HG03432 (cell line): ENCODE results near the gene PLSCR4.

ENCODE experiments used
- ATAC-seq: cut with Tn5 transposase; IDR thresholded peaks from one replicate; pipeline ENCODE4 v1.9.1; 2021; ENCODE audit warnings: mild to moderate bottlenecking, moderate library complexity; ENCODE audit not compliant: unreplicated experiment

Gene PLSCR4

GRCh38 chr3:146196789-146197188 is 54.1 kb downstream of the PLSCR4 start:
- no peak for ATAC-seq

GRCh38 chr3:146195605-146196004 is 55.3 kb downstream of the PLSCR4 start:
- ATAC-seq: no peak

DNA sequence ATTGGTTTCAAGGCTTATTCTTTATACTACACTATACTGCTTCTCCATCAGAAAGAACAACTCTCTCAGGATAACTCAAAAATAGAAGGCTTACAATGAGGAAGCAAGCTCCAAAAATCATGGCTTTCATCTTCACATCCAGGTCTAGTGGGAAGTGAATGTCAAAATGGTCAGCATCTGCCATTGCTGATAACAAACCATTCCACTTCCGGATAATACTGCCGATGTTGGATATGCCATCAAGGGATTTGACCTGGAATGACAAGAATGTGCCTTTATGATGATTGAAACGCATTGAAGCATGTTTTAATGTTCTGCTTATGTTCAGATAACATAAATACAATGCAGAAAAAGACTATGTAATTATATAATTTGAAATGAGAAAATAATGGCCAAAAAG is 55.9 kb downstream of the PLSCR4 start:
- no peak for ATAC-seq

DNA sequence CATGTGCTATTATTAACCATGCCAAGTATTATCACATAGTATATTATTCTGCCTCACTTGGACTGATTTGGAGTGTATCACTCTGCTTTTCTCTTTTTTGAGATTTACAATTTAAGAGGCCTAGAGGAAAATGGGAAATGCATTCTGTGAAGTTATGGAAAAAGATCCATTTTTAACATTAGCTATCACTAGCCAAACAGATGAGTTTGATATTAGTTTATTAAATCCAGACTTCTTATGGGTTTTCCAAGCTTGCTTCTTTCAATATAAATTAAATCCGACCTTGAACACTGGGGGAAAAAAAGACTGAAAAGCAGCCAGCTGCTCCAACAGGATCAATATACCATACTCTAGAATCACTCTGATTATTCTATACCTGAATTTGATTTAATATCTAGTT is 59.9 kb downstream of the PLSCR4 start:
- ATAC-seq: no peak

- ATAC-seq: peak; percentile 96
Observed at GRCh38 chr3:146189519-146190173, 61.3 kb downstream of the PLSCR4 start.

GRCh38 chr3:146187334-146187950 is 63.5 kb downstream of the PLSCR4 start:
- no peak for ATAC-seq

DNA sequence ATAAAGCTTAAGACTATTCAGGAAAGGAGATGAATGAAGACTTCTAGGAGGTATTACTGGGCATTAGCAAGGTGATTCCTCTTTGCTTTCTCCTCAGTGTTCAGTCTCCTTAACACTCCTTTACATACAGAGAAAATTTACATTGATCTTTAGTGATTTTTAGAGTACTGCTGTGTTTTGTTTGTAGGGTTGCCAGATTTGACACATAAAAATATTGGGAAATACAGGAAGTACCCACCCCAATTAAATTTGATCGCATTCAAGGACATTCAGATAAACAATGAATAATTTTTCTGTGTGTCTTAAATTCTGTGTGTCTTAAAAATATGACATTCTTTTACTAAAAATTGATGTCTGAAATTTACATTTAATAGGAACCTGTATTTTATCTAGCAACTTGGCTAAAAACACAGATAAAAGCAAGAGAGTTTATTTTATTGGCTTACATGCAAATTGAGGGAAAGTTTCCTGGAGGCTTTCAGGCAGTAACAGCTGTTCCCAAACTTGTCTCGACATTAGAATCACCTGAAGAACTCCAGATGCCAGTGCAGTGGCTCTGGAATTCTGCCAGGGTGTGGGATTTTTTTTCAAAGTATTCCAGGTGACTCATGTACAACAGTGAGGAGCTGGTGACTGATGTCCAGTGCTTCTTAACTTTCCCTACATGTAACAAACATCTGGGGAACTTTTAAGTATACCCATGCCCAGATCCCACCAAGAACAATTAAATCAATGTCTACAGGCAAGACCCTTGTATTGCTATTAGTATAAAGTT is 66.5 kb downstream of the PLSCR4 start:
- ATAC-seq: no peak

DNA sequence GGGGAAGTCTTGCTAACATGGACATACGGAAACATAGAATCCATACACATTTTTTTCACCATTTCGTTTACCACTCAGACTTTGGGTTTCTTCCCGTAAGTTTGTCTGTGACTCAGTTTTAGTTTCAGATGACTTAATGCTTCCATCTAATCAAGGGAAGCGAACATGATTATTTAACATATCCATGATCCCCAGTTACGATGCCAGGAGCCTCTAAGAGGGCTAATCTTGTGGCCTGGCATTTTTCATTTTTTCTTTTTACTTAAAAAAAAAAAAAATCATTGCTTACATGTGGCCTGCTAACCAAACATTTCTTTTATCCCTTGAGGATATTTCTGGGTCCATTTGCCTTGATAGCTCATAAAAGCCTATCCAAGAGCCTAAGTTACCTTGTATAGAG is 69.7 kb downstream of the PLSCR4 start:
- no peak for ATAC-seq

- no peak for ATAC-seq
Observed at GRCh38 chr3:146180376-146180775, 70.5 kb downstream of the PLSCR4 start.

DNA sequence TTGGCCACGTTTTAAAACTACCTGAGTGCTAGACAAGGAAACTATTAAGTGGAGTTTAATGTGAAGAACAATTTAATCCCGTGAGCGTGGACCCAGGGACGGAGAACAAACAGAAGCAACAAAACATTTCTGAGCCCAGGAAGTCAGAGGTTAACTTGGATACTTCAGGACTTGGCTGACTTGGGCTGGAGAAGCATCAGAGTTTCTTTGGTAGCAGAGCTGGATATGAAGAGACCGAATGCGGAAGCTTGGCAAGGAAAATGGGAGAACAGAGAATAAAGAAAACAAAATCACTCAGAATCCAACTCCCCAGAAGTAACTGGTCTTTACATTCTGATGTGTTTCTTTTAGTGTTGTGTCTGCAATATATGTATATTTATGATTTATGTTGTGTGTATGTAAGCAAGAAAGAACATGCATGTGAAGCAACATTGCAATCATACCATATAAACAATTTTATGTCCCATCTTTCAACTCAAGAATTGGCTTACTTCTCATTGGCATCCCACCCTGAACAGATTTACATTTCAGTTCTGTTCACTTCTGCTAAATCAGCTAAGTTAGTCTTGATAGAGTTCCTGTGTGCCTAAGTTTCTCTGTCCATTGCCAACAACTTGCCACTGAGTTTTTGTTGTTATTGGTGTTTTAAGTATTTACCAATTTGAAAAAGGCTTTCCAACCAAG is 72.8 kb downstream of the PLSCR4 start:
- no peak for ATAC-seq

- no peak for ATAC-seq
Observed at GRCh38 chr3:146177519-146177918, 73.4 kb downstream of the PLSCR4 start.

DNA sequence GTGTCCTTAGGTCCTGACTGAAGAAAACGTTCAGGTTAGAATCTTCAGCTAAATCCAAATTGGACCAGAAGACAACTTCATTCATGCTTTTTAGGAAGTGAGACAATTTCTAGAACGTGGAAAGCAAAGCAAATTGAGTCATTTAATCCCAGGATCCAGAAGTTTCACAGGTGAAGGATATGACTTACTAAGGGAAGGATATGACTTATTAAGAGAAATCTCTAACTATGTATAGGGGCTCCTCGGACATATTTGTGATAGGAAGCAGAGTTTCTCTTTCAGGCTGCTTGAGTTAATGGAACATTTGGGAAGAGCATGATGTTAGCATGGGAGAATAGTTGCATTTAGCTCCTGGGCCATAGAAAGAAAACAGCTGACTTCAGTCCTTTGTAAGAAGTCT is 73.8 kb downstream of the PLSCR4 start:
- ATAC-seq: no peak

DNA sequence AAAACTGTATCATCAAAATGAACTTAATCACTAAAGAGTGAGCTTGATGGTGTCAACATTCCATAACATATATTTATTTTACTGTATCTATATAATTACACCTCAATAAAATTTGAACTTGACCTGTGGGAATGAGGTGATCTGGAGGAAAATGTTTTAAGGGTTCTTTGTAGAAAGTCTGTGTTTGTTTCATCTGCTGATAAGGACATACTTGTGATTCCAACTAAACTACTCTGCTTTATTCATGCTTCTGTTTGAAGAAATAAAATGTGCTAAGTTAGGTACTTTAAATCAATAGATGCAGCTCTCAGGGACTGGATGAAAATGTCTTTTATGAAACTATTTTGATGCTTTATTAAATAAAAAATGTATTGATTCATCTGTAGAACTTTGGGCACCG is 78.3 kb downstream of the PLSCR4 start:
- no peak for ATAC-seq

- no peak for ATAC-seq
Observed at GRCh38 chr3:146170591-146170990, 80.3 kb downstream of the PLSCR4 start.

- no peak for ATAC-seq
Observed at GRCh38 chr3:146169891-146170290, 81.0 kb downstream of the PLSCR4 start.

DNA sequence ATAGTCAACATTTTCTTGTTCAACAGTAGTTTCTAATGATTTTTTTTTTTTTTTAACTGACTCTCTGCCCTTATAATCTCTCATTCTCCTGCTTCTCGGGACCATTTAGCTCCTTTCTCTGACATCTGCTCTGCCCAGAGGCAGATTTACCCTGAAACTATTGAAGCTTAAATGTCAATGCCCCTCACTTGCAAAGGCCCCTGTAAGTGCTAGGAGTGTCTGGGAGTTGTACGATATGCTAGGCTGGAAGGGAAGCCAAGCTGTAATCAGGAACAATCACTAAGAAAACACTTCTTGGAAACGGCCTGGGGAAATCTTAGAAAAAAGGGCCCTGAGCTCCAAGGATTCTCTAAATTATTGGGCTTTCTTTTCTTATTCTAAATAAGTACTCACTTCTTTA is 84.1 kb downstream of the PLSCR4 start:
- ATAC-seq: no peak

DNA sequence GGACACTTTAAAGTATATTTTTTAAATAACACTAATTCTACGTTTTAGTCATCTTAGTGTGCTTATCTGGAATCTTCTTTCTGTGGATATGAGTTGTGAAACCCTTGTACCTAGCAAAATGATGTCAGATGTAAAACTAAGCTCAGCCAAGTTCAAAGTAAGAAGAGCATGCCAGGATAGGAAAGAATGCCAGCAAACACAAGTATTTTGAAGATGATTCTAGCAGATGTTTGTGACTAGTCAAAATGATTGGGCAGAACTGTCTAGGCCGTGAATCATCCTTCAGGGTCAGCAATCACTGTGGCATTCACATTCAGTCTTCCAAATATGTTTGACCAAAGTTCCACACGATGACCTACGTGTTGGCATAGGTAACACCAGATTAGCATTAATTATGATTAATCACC is 84.5 kb downstream of the PLSCR4 start:
- no peak for ATAC-seq

GRCh38 chr3:146165877-146166276 is 85.0 kb downstream of the PLSCR4 start:
- ATAC-seq: no peak

DNA sequence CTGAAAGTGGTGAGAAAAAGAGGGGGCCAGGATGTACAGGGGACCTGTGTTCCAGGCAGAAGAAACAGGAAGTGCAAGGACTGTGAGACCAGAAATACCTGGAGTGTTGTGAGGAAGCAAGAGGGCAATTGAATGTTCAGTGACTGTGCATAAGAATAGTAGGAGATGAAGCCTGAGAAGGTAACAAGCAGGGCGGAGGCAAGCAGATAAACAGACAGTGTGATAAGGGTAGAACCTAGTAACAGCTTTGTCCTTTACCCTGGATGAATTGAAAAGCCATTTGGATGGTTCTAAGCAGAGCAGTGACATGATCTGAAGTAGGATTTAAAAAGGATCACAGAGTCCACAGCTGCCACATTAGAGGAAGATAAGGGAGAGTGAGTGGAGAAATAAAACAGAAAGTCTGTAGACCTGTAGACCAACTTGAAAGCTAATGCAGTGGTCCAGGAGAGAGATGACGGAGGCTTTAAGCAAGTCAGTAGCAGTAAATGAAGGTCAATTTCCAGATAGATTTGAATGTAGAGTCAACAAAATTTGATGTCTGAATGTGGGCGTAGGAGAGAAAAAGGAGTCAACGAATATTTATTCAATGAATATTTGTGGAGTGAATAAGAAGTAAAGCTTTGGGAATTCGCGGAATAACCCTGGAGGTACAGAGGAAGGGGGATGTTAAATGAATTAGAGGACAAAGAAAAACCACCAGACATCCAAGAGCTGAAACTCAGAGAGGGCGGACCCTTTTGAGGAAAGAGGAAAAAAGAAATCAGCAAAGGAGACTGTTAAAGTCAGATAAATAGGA is 85.7 kb downstream of the PLSCR4 start:
- no peak for ATAC-seq

GRCh38 chr3:146164506-146164905 is 86.4 kb downstream of the PLSCR4 start:
- no peak for ATAC-seq

- no peak for ATAC-seq
Observed at GRCh38 chr3:146164071-146164470, 86.8 kb downstream of the PLSCR4 start.
